Left ventricle myocardium inferior (tissue), 1 donor: ENCODE results near the gene RAB3C. TPM values are rescaled to one million over a fixed set of nuclear protein-coding genes. Genes with fewer than 3 reads are reported as not detected.
"Not testable (repeated sequence)": the region's sequence is repeated elsewhere in the genome, so short reads cannot be mapped to it uniquely, and the experiment has no call there.

Source experiments
- DNase-seq: peaks from one replicate; pipeline ENCODE4 v3.0.0-alpha.2; 2020
- H3K27ac ChIP-seq: fragments of 200-600 bp; replicated peaks from 2 replicates; pipeline ENCODE4 v1.8.0; 2021
- H3K27me3 ChIP-seq: fragments of 200-600 bp; 2 replicates; pipeline ENCODE4 v1.8.0; 2021; ENCODE audit warnings: low read depth
- H3K36me3 ChIP-seq: fragments of 200-600 bp; 2 replicates; pipeline ENCODE4 v1.8.0; 2021
- H3K4me1 ChIP-seq: fragments of 200-600 bp; 2 replicates; pipeline ENCODE4 v1.8.0; 2021
- H3K4me3 ChIP-seq: fragments of 200-600 bp; 2 replicates; pipeline ENCODE4 v1.8.0; 2021; ENCODE audit warnings: mild to moderate bottlenecking, moderate library complexity
- H3K9me3 ChIP-seq: fragments of 200-600 bp; replicated peaks from 2 replicates; pipeline ENCODE4 v1.8.0; 2021
- CTCF ChIP-seq: fragments of 200-600 bp; IDR thresholded peaks from 2 replicates; pipeline ENCODE4 v1.8.0; 2021; ENCODE audit warnings: antibody characterized with exemption, mild to moderate bottlenecking, borderline replicate concordance
- intact Hi-C: fragments of 100-400 bp; cut with micrococcal nuclease; formaldehyde crosslinking; loops from one replicate; pipeline ENCODE4 v1.11.0; 2022
- total RNA-seq: library from RNA; stranded (reverse); fragmentation: NEBNext Ultra II Directional; extraction: Animal tissue kit (Norgen Biotek cat#: 25700); gene quantifications from one replicate; pipeline ENCODE4 v1.2.1, GENCODE V29; 2021
- donor health status: DM: no; HTN: yes; CAD: no; lungs with severe emphysema.

RAB3C gene
- total RNA-seq, 1 donor from 2014 or later, result 1.2 TPM

GRCh38 chr5:58706736-58707135, 123.9 kb downstream of the RAB3C start:
- no peak for TF ChIP-seq CTCF
- Histone ChIP-seq H3K9me3 (no peaks in the 10 kb centered on the region), H3K4me3 (no peak overlapping the region), H3K4me1 (no peaks in the 10 kb centered on the region), H3K27me3 (no peaks in the 10 kb centered on the region), H3K36me3 (no peaks in the 10 kb centered on the region), H3K27ac (no peak overlapping the region)
- intact Hi-C loops, result no loop called here
- DNase-seq, result no peak

DNA sequence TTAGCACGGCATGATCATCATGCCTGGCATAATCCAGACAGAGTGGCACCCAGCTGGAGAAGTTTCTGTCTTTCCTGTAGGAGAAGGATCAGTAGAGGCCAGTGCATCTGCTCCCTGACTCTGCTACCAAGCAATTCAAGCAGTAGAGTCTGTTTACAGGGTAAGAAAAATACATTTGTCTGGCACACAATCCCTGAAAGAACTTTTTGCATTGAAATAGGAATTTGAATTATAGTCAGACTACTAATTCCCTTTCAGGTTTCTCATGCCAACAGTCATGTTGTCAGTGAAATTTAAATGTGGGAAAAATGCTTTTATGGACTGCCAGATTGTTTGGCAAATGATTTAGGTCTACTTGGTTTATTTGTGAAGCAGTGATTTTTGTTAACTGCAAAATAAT, 125.6 kb downstream of the RAB3C start:
- DNase-seq, result no peak
- no peaks in the 10 kb centered on the region for H3K36me3 ChIP-seq
- H3K4me3 ChIP-seq, result no peak overlapping the region
- H3K4me1 ChIP-seq, result no peaks in the 10 kb centered on the region
- no peak overlapping the region for H3K27ac ChIP-seq
- TF ChIP-seq CTCF, result no peak
- peaks cover 5% of the 10 kb centered on the region for H3K27me3 ChIP-seq
- no peaks in the 10 kb centered on the region for H3K9me3 ChIP-seq
- intact Hi-C loops, result no loop called here

DNA sequence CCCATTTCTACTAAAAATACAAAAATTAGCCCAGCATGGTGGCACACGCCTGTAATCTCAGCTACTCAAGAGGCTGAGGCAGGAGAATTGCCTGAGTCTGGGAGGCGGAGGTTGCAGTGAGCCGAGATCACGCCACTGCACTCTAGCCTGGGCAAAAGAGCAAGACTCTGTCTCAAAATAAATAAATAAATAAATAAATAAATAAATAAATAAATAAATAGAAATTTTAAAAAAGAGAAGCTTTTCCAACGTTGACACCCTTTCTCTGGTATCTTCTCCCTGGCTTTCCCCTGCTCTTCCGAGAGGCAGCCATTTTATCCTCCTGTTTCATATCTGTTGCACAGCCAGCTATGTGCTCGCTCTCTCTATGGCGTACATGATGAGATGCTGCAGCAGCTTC, 127.5 kb downstream of the RAB3C start:
- intact Hi-C loops, H3K27ac ChIP-seq, H3K36me3 ChIP-seq, H3K4me1 ChIP-seq, H3K27me3 ChIP-seq, H3K4me3 ChIP-seq, DNase-seq: not testable (repeated sequence)
- peaks cover 10% of the 10 kb centered on the region for H3K9me3 ChIP-seq

DNA sequence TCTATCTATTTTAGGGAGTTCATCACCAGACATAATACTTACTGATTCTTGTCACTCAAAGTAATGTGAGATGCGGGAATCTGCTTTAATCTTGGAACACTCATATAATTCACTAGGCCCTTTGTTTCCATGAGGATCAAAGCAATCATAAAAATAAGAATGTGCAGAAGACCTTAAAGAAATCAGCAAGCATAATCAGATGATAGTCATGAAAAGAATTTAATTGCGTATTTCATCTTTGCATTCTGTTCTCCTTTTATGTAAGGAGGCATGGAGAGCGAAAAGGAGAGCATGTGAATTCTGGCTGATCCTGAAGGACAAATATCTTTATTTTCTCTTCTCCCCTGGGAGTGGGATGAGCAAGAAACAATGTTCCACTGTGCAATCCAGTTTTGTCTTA, 128.0 kb downstream of the RAB3C start:
- H3K27me3 ChIP-seq, result peaks cover 5% of the 10 kb centered on the region
- DNase-seq, result no peak
- no peak for TF ChIP-seq CTCF
- H3K4me1 ChIP-seq, result no peaks in the 10 kb centered on the region
- no peak overlapping the region for H3K4me3 ChIP-seq
- H3K9me3 ChIP-seq, result peaks cover 10% of the 10 kb centered on the region
- H3K27ac ChIP-seq, result no peak overlapping the region
- intact Hi-C loops, result no loop called here
- H3K36me3 ChIP-seq, result no peaks in the 10 kb centered on the region

DNA sequence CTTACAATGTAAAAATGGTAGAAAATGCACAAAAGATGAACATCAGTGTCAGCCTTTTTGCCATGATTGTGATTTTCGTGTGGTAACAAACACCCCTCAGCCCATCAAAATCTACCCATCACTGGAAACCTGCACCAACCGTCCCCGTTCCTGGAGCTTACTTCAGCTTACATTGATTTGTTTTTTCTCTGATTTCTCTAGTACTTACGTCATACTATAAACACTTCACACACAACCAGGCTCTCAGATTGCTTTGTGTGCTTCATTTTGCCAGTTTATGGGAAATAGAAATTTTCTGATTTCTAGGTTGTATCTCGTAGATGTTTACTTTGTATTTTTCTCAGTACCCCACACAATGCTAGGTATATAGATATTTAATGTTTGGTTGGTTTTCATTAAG, 129.1 kb downstream of the RAB3C start:
- H3K27me3 ChIP-seq, result peaks cover 5% of the 10 kb centered on the region
- no peak for TF ChIP-seq CTCF
- H3K27ac ChIP-seq, result no peak overlapping the region
- no peak overlapping the region for H3K4me3 ChIP-seq
- DNase-seq, result no peak
- H3K36me3 ChIP-seq, result no peaks in the 10 kb centered on the region
- intact Hi-C loops, result no loop called here
- peaks cover 10% of the 10 kb centered on the region for H3K9me3 ChIP-seq
- H3K4me1 ChIP-seq, result no peaks in the 10 kb centered on the region

GRCh38 chr5:58714046-58714445, 131.2 kb downstream of the RAB3C start:
- TF ChIP-seq CTCF, result no peak
- H3K4me3 ChIP-seq, result no peak overlapping the region
- peaks cover 13% of the 10 kb centered on the region for H3K27me3 ChIP-seq
- H3K27ac ChIP-seq, result no peak overlapping the region
- DNase-seq, result no peak
- intact Hi-C loops, result no loop called here
- H3K36me3 ChIP-seq, result no peaks in the 10 kb centered on the region
- peaks cover 10% of the 10 kb centered on the region for H3K9me3 ChIP-seq
- no peaks in the 10 kb centered on the region for H3K4me1 ChIP-seq
